Subcutaneous abdominal adipose tissue (tissue), 5 donors: ENCODE data around the gene NRG4.
"Not testable (repeated sequence)": the region's sequence is repeated elsewhere in the genome, so short reads cannot be mapped to it uniquely, and the experiment has no call there.

Source experiments
- H3K27ac ChIP-seq: one replicate; pipeline ENCODE4 v1.7.0; 2013; ENCODE audit warnings: low read depth, mild to moderate bottlenecking, inconsistent platforms, low read length, moderate library complexity
- H3K27me3 ChIP-seq, 5 donors: one replicate each; pipeline ENCODE4 v1.7.0; 2013; ENCODE audit warnings: low read length in 5 of 5, inconsistent platforms in 1 of 5; ENCODE audit not compliant: control insufficient read depth in 5 of 5, insufficient read depth in 4 of 5
- H3K36me3 ChIP-seq, 5 donors: one replicate each; pipeline ENCODE4 v1.7.0; 2013; ENCODE audit warnings: low read length in 5 of 5; ENCODE audit not compliant: control insufficient read depth in 5 of 5, insufficient read depth in 5 of 5
- H3K4me1 ChIP-seq, 5 donors: one replicate each; pipeline ENCODE4 v1.7.0; 2013; ENCODE audit warnings: low read length in 5 of 5, mild to moderate bottlenecking in 3 of 5, moderate library complexity in 1 of 5; ENCODE audit not compliant: control insufficient read depth in 5 of 5, insufficient read depth in 5 of 5
- H3K4me3 ChIP-seq, 5 donors: one replicate each; pipeline ENCODE4 v1.7.0; 2013; ENCODE audit warnings: low read length in 5 of 5, low read depth in 1 of 5
- H3K9ac ChIP-seq, 5 donors: one replicate each; pipeline ENCODE4 v1.7.0; 2013; ENCODE audit warnings: low read length in 5 of 5, mild to moderate bottlenecking in 4 of 5, moderate library complexity in 3 of 5
- H3K9me3 ChIP-seq, 5 donors: one replicate each; pipeline ENCODE4 v1.7.0; 2013; ENCODE audit warnings: low read length in 5 of 5; ENCODE audit not compliant: control insufficient read depth in 5 of 5
- donor health status: healthy.
- donor health status: healthy.
- donor health status: healthy.
- donor health status: healthy.
- donor health status: healthy.

NRG4 gene

GRCh38 chr15:75918135-75918534 is 94.1 kb downstream of the NRG4 start:
- H3K9ac ChIP-seq: no peak overlapping the region
- no peak overlapping the region for H3K4me3 ChIP-seq
- H3K4me1 ChIP-seq: peaks cover 6 to 11% (median 9%) of the 10 kb centered on the region in 5 donors
- peaks cover 23 to 42% (median 26%) of the 10 kb centered on the region in 5 donors for H3K36me3 ChIP-seq
- H3K27me3 ChIP-seq: no peaks in the 10 kb centered on the region
- no peaks in the 10 kb centered on the region for H3K9me3 ChIP-seq
- H3K27ac ChIP-seq: no peak overlapping the region

- Histone ChIP-seq H3K9ac (no peak overlapping the region), H3K9me3 (no peaks in the 10 kb centered on the region), H3K4me3 (no peak overlapping the region), H3K36me3 (peaks cover 23 to 43% (median 29%) of the 10 kb centered on the region in 5 donors), H3K27me3 (no peaks in the 10 kb centered on the region), H3K4me1 (peaks cover 0 to 1% (median 1%) of the 10 kb centered on the region in 5 donors), H3K27ac (no peak overlapping the region)
Measured at GRCh38 chr15:75916978-75917377, 95.2 kb downstream of the NRG4 start.

- H3K27ac ChIP-seq, H3K4me3 ChIP-seq: not testable (repeated sequence)
- peaks cover 10 to 26% (median 14%) of the 10 kb centered on the region in 5 donors for H3K36me3 ChIP-seq
Measured at GRCh38 chr15:75910355-75910754, 101.9 kb downstream of the NRG4 start.

GRCh38 chr15:75905231-75905630 is 107.0 kb downstream of the NRG4 start:
- Histone ChIP-seq H3K9me3 (no peaks in the 10 kb centered on the region), H3K9ac (no peak overlapping the region), H3K4me3 (no peak overlapping the region), H3K27me3 (no peaks in the 10 kb centered on the region), H3K4me1 (peaks cover 0 to 28% (median 17%) of the 10 kb centered on the region in 5 donors), H3K27ac (no peak overlapping the region), H3K36me3 (peaks cover 0 to 11% (median 7%) of the 10 kb centered on the region in 5 donors)

More at GRCh38 chr15:75910355-75910754, 101.9 kb downstream of the NRG4 start:
- H3K27me3 ChIP-seq, H3K9ac ChIP-seq, H3K9me3 ChIP-seq, H3K4me1 ChIP-seq: not testable (repeated sequence)

- Histone ChIP-seq H3K9me3 (no peaks in the 10 kb centered on the region), H3K4me3 (peak within 1 kb of the TSS; percentile 92 to 100 (median 99)), H3K9ac (peak within 1 kb of the TSS; percentile 87 to 98 (median 94))
Measured at GRCh38 chr15:75903331-75904239, 108.6 kb downstream of the NRG4 start, which contains the start of gene FBXO22. Gene FBXO22 (plus strand): TSS chr15:75903878. CDS start chr15:75903964, 86 bp downstream.

GRCh38 chr15:75902129-75902557 is 110.1 kb downstream of the NRG4 start:
- H3K9ac ChIP-seq: no peak overlapping the region

More at GRCh38 chr15:75903331-75904239, 108.6 kb downstream of the NRG4 start, which contains the start of gene FBXO22:
- peak within 1 kb of the TSS; percentile 65 for H3K27ac ChIP-seq
- H3K36me3 ChIP-seq: peaks cover 0 to 11% (median 7%) of the 10 kb centered on the region in 5 donors
- no peaks in the 10 kb centered on the region for H3K27me3 ChIP-seq
- H3K4me1 ChIP-seq: peaks cover 0 to 28% (median 17%) of the 10 kb centered on the region in 5 donors

GRCh38 chr15:75900577-75900976 is 111.6 kb downstream of the NRG4 start:
- Histone ChIP-seq H3K27ac (no peak overlapping the region), H3K9ac (no peak overlapping the region), H3K4me3 (no peak overlapping the region), H3K36me3 (peaks cover 3 to 15% (median 4%) of the 10 kb centered on the region in 5 donors), H3K4me1 (peaks cover 0 to 28% (median 17%) of the 10 kb centered on the region in 5 donors), H3K9me3 (no peaks in the 10 kb centered on the region), H3K27me3 (no peaks in the 10 kb centered on the region)

More at GRCh38 chr15:75902129-75902557, 110.1 kb downstream of the NRG4 start:
- Histone ChIP-seq H3K4me1 (peaks cover 0 to 28% (median 17%) of the 10 kb centered on the region in 5 donors), H3K27me3 (no peaks in the 10 kb centered on the region), H3K9me3 (no peaks in the 10 kb centered on the region), H3K4me3 (no peak overlapping the region), H3K36me3 (peaks cover 3 to 15% (median 10%) of the 10 kb centered on the region in 5 donors), H3K27ac (no peak overlapping the region)

GRCh38 chr15:75895731-75896130 is 116.5 kb downstream of the NRG4 start:
- H3K4me1 ChIP-seq: peaks cover 0 to 5% (median 0%) of the 10 kb centered on the region in 5 donors
- no peak overlapping the region for H3K9ac ChIP-seq
- peaks cover 7 to 17% (median 11%) of the 10 kb centered on the region in 5 donors for H3K36me3 ChIP-seq
- H3K27me3 ChIP-seq: no peaks in the 10 kb centered on the region
- H3K4me3 ChIP-seq: no peak overlapping the region
- H3K9me3 ChIP-seq: no peaks in the 10 kb centered on the region
- no peak overlapping the region for H3K27ac ChIP-seq

GRCh38 chr15:75891895-75892294 is 120.3 kb downstream of the NRG4 start:
- no peak overlapping the region for H3K27ac ChIP-seq
- H3K9me3 ChIP-seq: no peaks in the 10 kb centered on the region
- H3K36me3 ChIP-seq: peaks cover 4 to 16% (median 11%) of the 10 kb centered on the region in 5 donors
- H3K9ac ChIP-seq: no peak overlapping the region
- H3K27me3 ChIP-seq: no peaks in the 10 kb centered on the region
- no peak overlapping the region for H3K4me3 ChIP-seq
- peaks cover 0 to 5% (median 0%) of the 10 kb centered on the region in 5 donors for H3K4me1 ChIP-seq
